Activated CD4-positive, alpha-beta T cell treated with anti-CD3 and anti-CD28 coated beads for 4 hours (primary cell): Measurements from ENCODE around the gene ETAA1.

ENCODE experiments used
- DNase-seq, 2 donors: peaks; one replicate each; pipeline ENCODE4 v3.0.0-alpha.2; 2020

ETAA1 gene

DNA sequence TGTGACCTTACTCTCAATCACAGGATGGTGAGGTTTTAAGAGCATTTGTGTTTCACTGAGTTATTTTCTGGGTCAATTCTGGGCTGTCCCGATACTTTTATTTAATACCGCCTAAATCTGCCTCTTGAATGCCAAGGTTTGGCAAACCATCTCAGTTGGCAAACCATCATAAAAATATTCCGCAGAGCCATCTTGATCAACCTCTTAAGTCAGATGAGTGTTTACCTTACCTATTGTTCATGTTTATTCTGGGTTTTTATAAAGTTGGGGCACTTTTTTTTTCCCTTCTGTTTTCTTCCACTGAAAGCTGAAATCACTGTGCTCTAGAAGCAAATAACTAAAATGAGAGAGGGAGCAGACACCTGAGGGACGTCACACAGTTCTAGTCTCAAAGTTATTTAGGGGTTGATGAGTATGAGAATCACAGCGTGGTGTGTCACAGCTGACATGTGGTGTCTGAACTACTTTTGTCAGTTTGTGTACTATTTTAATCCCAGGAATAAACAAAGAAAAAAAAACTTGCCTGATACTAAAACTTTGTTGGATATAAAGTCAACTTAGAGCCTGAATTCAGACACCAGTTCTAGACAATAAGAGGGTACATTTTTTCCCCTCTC is 48.6 kb downstream of the ETAA1 start:
- no peak for DNase-seq

- DNase-seq = no peak
Measured at GRCh38 chr2:67446491-67446911, 49.4 kb downstream of the ETAA1 start.

DNA sequence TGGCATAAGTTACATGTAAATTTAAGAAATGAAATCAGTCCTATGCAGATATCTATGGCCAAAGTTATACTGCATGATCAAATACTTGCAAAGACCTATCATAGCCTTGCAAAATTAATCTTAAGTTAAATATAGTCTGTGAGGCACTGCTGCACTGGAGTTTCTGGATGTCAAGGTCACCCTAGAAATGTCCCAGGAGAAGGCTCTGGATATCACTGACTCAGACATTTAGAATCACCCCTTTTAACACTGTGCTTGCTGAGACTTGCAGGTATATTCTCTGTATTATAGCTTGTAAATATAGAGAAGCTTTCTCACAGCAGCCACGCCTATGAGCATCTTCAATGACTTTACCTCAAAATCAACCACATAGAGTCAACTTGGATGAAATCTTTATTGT is 51.5 kb downstream of the ETAA1 start:
- no peak for DNase-seq

- no peak for DNase-seq
Measured at GRCh38 chr2:67451086-67451832, 54.1 kb downstream of the ETAA1 start.

GRCh38 chr2:67453310-67453709 is 56.2 kb downstream of the ETAA1 start:
- DNase-seq = no peak

DNA sequence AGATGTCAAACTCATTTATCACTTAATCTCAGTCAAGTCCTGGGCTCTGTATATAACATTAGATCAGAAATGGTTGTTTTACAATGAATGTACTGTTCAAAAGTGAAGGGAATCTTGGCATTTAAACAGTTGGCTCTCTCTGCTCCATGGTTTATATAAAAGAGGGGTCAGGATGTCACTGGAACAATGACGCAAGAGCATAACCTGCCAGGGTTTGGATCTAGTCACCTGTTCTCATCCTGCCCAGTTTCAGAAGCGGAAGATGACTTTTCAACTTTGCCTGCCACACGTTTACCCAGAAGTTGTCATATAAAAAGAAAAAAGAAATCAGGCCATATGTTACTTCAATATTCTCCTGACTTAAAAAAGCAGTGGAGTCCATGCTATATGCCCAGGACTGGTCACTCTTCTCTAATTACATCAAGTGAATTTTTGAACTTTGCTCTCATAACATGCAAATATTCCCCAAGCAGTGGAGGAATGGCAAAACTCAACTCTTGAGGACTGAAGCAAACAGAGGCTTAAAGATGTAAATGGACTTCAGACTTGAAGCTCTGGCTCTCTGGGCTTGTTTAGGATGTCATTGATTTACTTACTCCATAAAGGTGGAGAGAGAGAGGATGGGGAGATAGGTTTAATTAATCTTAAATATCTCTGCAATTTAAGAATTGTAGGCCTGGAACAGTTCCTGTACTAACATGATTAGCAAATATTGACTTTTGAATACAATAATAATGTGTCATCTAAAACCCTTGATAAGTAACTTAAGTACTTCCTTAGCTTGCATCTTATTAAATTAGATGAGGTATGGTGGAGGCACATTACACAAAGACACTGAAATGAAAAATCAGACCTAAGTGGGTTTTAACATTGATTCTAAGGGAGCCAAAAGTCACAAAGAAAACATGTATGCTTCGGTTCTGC is 58.3 kb downstream of the ETAA1 start:
- DNase-seq = no peak

DNA sequence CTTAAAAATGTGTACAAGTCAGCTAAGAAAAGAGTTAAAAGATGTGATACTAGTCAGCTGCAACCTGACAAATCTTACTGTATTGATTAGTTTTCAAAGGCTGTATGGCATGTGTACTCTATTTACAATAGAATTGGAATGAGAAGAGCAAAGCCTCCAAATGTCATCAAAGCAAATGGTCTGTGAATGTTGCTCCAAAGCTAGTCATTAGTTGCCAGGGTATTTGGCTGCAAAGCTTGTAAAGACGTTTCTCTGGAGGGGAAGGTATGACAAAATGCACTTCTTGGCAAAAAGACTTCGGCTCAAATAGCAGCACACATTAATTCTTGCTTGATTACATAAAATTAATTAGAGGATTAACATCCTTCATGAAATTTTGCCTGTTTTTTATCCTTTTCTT is 59.3 kb downstream of the ETAA1 start:
- DNase-seq = no peak

GRCh38 chr2:67457699-67458098 is 60.6 kb downstream of the ETAA1 start:
- no peak for DNase-seq

DNA sequence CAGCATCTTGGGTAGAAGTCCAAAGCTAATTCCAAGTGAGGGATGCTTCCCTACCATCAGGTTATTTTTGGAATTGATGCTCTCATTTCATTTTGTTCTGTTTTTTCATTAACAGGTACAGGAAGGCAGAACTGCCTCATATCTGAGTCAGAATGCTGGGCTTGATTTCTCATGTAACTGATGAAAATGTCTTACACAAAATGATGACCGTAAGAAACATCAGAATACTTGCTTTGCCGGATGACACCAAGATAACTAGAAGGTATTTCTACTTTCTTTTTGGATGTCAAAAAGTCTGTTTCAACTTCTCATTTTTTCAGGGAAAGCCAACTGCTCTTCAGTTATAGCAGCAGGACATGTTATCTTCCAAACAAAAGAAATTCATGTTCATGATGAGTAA is 62.6 kb downstream of the ETAA1 start:
- no peak for DNase-seq
